Right lobe of liver (tissue), 6 donors: Measurements from ENCODE around the gene DGKK. TPM values are rescaled to one million over a fixed set of nuclear protein-coding genes. Genes with fewer than 3 reads are reported as not detected.

Source experiments
- ATAC-seq, 4 donors: fragments of 200-7000 bp; cut with Tn5 transposase; one replicate each; pipeline ENCODE4 v1.9.1; 2020; ENCODE audit warnings: mild to moderate bottlenecking in 4 of 4, moderate library complexity in 4 of 4
- DNase-seq, 3 donors: peaks; one replicate each; pipeline ENCODE4 v3.0.0-alpha.2; 2020
- H3K27ac ChIP-seq, 3 donors: fragments of 200-600 bp; one replicate each; pipeline ENCODE4 v1.8.0; 2022
- H3K27me3 ChIP-seq, 2 donors: fragments of 200-600 bp; one replicate each; pipeline ENCODE4 v1.8.0; 2022
- H3K36me3 ChIP-seq, 4 donors: fragments of 200-600 bp; sonication (generic) in 1 of 4; one replicate each; pipeline versions ENCODE4 v1.5.1 to v1.8.0; 2017 to 2022; ENCODE audit warnings: control low read depth in 1 of 4
- H3K4me1 ChIP-seq, 4 donors: fragments of 200-600 bp; sonication (generic) in 1 of 4; one replicate each; pipeline versions ENCODE4 v1.5.1 to v1.8.0; 2017 to 2022; ENCODE audit warnings: control low read depth in 1 of 4
- H3K4me3 ChIP-seq, 3 donors: fragments of 200-600 bp; one replicate each; pipeline ENCODE4 v1.8.0; 2022
- H3K9me3 ChIP-seq, 4 donors: fragments of 200-600 bp; sonication (generic) in 1 of 4; one replicate each; pipeline versions ENCODE4 v1.5.1 to v1.8.0; 2017 to 2022; ENCODE audit warnings: control low read depth in 1 of 4
- CTCF ChIP-seq, 4 donors: fragments of 200-600 bp in 3 of 4; fragments of 450-650 bp in 1 of 4; IDR thresholded peaks; one replicate each; pipeline versions ENCODE4 v1.5.1 to v1.8.0; 2016 to 2022; ENCODE audit warnings: antibody characterized with exemption in 4 of 4, mild to moderate bottlenecking in 2 of 4
- POLR2A ChIP-seq: fragments of 450-650 bp; IDR thresholded peaks from one replicate; pipeline ENCODE4 v1.6.1; 2017; ENCODE audit warnings: antibody characterized with exemption, mild to moderate bottlenecking
- WGBS: methylation state at CpG from one replicate; pipeline ENCODE4 v1.1.6; 2018; ENCODE audit warnings: low coverage, low lambda C conversion rate; ENCODE audit not compliant: insufficient coverage; ENCODE audit errors: missing lambda C conversion rate; 5-methylcytosine and 5-hydroxymethylcytosine counted together
- intact Hi-C, 2 donors: fragments of 100-400 bp; cut with DNase I; formaldehyde crosslinking; loops; one replicate each; pipeline versions ENCODE4 v1.11.2 to v1.14.1; 2022
- long read RNA-seq: library from polyadenylated mRNA; unstranded; transcript quantifications from one replicate; pipeline ENCODE4 v2.0.0, GENCODE V29; 2019
- total RNA-seq, 6 experiments: library from RNA; depleted of rRNA in 2 of 6; stranded (reverse); fragments of >200 nt in 2 of 6; fragmentation: NEBNext Ultra II Directional in 3 of 6; extraction: Animal tissue kit (Norgen Biotek cat#: 25700) in 3 of 6; gene quantifications; one replicate each; pipeline versions ENCODE4 v1.1.0 to v1.2.4, GENCODE V29; 2016 to 2023
- donor health status: DM: no; HTN: yes; CAD: no.
- donor health status: DM: no; HTN: no; CAD: no.
- donor health status: DM: no; HTN: no; CAD: no.
- donor health status: DM: no; HTN: yes; CAD: no.
- donor health status: DM: no; HTN: yes; CAD: no.

Gene DGKK
- under 1 TPM in 1 of 6 experiments, not detected in 5; 0.02 TPM for total RNA-seq
- long read RNA-seq, result 0 reads

DNA sequence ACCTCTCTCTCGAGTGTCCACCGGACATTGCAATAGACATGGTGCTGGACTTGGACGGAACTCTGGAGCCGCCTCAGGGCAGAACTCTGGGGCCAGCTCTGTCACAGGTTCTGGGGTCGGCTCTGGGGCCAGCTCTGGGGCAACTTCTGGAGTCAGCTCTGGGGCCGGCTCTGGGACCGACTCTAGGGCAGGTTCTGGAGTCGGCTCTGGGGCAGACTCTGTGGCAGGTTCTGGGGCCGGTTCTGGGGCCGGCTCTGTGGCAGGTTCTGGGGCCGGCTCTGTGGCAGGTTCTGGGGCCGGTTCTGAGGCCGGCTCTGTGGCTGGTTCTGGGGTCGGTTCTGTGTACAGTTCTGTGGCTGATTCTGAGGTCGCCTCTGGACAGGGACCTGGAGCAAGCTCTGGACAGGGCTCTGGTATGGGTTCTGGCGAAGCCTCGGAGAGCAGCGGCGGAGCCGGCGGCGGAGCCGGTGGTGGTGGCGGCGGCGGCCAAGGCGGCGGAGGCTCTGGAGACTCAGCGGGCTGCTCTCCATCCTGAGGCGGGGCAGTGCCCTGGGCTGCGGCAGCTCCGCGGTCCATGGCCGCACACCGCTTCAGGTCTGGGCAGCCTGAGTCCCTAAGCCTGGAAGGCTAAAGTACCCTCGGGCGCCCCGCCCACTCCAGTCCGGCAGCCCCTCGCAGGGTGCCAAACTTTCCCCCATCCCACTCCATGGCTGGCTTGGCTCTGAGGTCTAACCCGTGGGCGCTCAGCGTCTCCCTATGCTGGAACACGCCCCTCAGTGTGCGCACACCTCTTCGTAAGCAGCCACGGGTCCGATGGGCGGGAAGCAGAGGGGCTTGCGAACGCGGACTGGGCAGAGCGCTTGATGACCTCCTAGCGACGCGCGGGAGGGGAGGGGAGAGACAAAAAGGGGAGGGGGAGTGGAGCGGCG is at the start of gene DGKK:
Gene DGKK, minus strand, starts transcription at position 723 of the 929 bp plus-strand sequence. Its CDS starts 147 bp downstream, at position 576.
- Histone ChIP-seq H3K36me3 (no peaks in the 10 kb centered on the region), H3K9me3 (no peaks in the 10 kb centered on the region), H3K27ac (no peak within 1 kb of the TSS), H3K4me1 (no peaks in the 10 kb centered on the region), H3K27me3 (peaks cover 0 to 26% of the 10 kb centered on the region in 2 donors), H3K4me3 (no peak within 1 kb of the TSS)
- TF ChIP-seq POLR2A (no peak), CTCF (IDR thresholded peaks at IDR 0.05) (no peak)
- DNase-seq (peak in 2 of 3 donors; percentile 15 to 57), ATAC-seq (peak in 1 of 4 donors; percentile 40)
- WGBS, result 25% methylated on average over 16 of the region's 59 CpGs
- intact Hi-C loops, result no loop called here

DNA sequence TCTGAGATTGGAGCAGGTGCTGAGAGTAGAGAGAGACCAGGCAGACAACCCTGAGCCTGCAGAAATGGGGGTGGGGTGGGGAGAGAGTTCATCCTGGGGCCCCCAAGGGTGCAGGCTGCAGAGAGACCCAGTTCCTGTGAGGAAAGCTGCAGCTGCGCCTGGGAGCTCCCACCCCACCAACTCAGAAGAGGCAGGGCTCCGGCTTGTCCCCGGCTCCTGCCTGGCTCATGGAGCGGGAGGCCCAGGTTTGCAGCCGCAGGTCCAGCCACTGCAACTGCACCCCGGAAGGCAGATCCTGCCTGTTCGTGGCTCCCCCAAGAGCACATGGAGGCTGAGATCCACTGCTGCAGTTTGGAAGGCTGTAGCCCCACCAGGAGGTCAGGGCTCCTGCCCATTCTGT is 44.2 kb upstream of the DGKK start:
- H3K9me3 ChIP-seq, result no peaks in the 10 kb centered on the region
- no peak overlapping the region for H3K27ac ChIP-seq
- H3K27me3 ChIP-seq, result no peaks in the 10 kb centered on the region
- no peak overlapping the region for H3K4me3 ChIP-seq
- intact Hi-C loops, result no loop called here
- DNase-seq (no peak), ATAC-seq (no peak)
- H3K4me1 ChIP-seq, result no peaks in the 10 kb centered on the region
- no CpG with 5 or more reads among the region's 7 CpGs for WGBS
- TF ChIP-seq CTCF (IDR thresholded peaks at IDR 0.05) (no peak), POLR2A (no peak)
- no peaks in the 10 kb centered on the region for H3K36me3 ChIP-seq

GRCh38 chrX:50497114-50497513 is 26.5 kb upstream of the DGKK start:
- no peaks in the 10 kb centered on the region for H3K36me3 ChIP-seq
- intact Hi-C loops, result no loop called here
- no peaks in the 10 kb centered on the region for H3K4me1 ChIP-seq
- H3K27ac ChIP-seq, result no peak overlapping the region
- TF ChIP-seq CTCF (IDR thresholded peaks at IDR 0.05) (no peak), POLR2A (no peak)
- H3K4me3 ChIP-seq, result no peak overlapping the region
- DNase-seq (no peak), ATAC-seq (no peak)
- WGBS, result 35% methylated on average over 3 of the region's 3 CpGs
- H3K27me3 ChIP-seq, result no peaks in the 10 kb centered on the region
- H3K9me3 ChIP-seq, result no peaks in the 10 kb centered on the region

- no peak overlapping the region for H3K27ac ChIP-seq
- no peaks in the 10 kb centered on the region for H3K36me3 ChIP-seq
- no peak for DNase-seq
- no peaks in the 10 kb centered on the region for H3K9me3 ChIP-seq
- no peak for ATAC-seq
- TF ChIP-seq CTCF (IDR thresholded peaks at IDR 0.05) (no peak), POLR2A (no peak)
- no peaks in the 10 kb centered on the region for H3K4me1 ChIP-seq
- no peak overlapping the region for H3K4me3 ChIP-seq
- intact Hi-C loops, result no loop called here
- WGBS, result 42% methylated on average over 1 of the region's 1 CpG
- no peaks in the 10 kb centered on the region for H3K27me3 ChIP-seq
These were observed 25.0 kb upstream of the DGKK start for GRCh38 chrX:50495616-50496015.
